Measurements from ENCODE around the gene CDYL. TPM values are rescaled to one million over a fixed set of nuclear protein-coding genes. Genes with fewer than 3 reads are reported as not detected.
"Not testable (repeated sequence)": the region's sequence is repeated elsewhere in the genome, so short reads cannot be mapped to it uniquely, and the experiment has no call there.

The CDYL gene
- total RNA-seq, 1 donor from 2014 or later, result 30.4 TPM

GRCh38 chr6:4804095-4804494 lies 27.9 kb downstream of the CDYL start:
- DNase-seq (ENCODE audit: low spot score), result no peak

- peak; percentile 48 for DNase-seq (ENCODE audit: low spot score)
Measured at GRCh38 chr6:4805553-4806336, 29.5 kb downstream of the CDYL start.

GRCh38 chr6:4806337-4806725 lies 30.1 kb downstream of the CDYL start:
- DNase-seq (ENCODE audit: low spot score), result no peak

GRCh38 chr6:4806791-4807190 lies 30.6 kb downstream of the CDYL start:
- DNase-seq (ENCODE audit: low spot score), result no peak

- DNase-seq (ENCODE audit: low spot score), result no peak
Measured at GRCh38 chr6:4808396-4808795, 32.2 kb downstream of the CDYL start.

- no peak for DNase-seq (ENCODE audit: low spot score)
Measured at GRCh38 chr6:4809999-4810918, 34.1 kb downstream of the CDYL start.

- no peak for DNase-seq (ENCODE audit: low spot score)
Measured at GRCh38 chr6:4812068-4812467, 35.9 kb downstream of the CDYL start.

GRCh38 chr6:4813055-4813454 lies 36.9 kb downstream of the CDYL start:
- DNase-seq (ENCODE audit: low spot score), result no peak

GRCh38 chr6:4814212-4814611 lies 38.0 kb downstream of the CDYL start:
- no peak for DNase-seq (ENCODE audit: low spot score)

GRCh38 chr6:4814987-4815386 lies 38.8 kb downstream of the CDYL start:
- no peak for DNase-seq (ENCODE audit: low spot score)

GRCh38 chr6:4815584-4815983 lies 39.4 kb downstream of the CDYL start:
- DNase-seq (ENCODE audit: low spot score), result no peak

- no peak for DNase-seq (ENCODE audit: low spot score)
Measured at GRCh38 chr6:4816904-4817303, 40.7 kb downstream of the CDYL start.

GRCh38 chr6:4817551-4817950 lies 41.3 kb downstream of the CDYL start:
- DNase-seq (ENCODE audit: low spot score), result no peak

GRCh38 chr6:4818272-4818938 lies 42.2 kb downstream of the CDYL start:
- DNase-seq (ENCODE audit: low spot score), result no peak

- DNase-seq (ENCODE audit: low spot score), result no peak
Measured at GRCh38 chr6:4819706-4820283, 43.6 kb downstream of the CDYL start.

- no peak for DNase-seq (ENCODE audit: low spot score)
Measured at GRCh38 chr6:4820704-4821276, 44.6 kb downstream of the CDYL start.

- no peak for DNase-seq (ENCODE audit: low spot score)
Measured at GRCh38 chr6:4822476-4822875, 46.3 kb downstream of the CDYL start.

GRCh38 chr6:4828187-4828698 lies 52.0 kb downstream of the CDYL start:
- no peak for DNase-seq (ENCODE audit: low spot score)

GRCh38 chr6:4829089-4829488 lies 52.9 kb downstream of the CDYL start:
- no peak for DNase-seq (ENCODE audit: low spot score)

- DNase-seq (ENCODE audit: low spot score), result not testable (repeated sequence)
Measured at GRCh38 chr6:4835540-4835939, 59.3 kb downstream of the CDYL start.

- no peak for DNase-seq (ENCODE audit: low spot score)
Measured at GRCh38 chr6:4840169-4840568, 64.0 kb downstream of the CDYL start.
